ENCODE data around the gene SPP1.
"Not testable (repeated sequence)": the region's sequence is repeated elsewhere in the genome, so short reads cannot be mapped to it uniquely, and the experiment has no call there.

The SPP1 gene

GRCh38 chr4:88025868-88026661 lies 50.6 kb downstream of the SPP1 start:
- not testable (repeated sequence) for DNase-seq (ENCODE audit: low read depth)

- no peak for DNase-seq (ENCODE audit: low read depth)
Measured at GRCh38 chr4:88027611-88028608, 52.4 kb downstream of the SPP1 start.

- no peak for DNase-seq (ENCODE audit: low read depth)
Measured at GRCh38 chr4:88028946-88029345, 53.4 kb downstream of the SPP1 start.

- DNase-seq (ENCODE audit: low read depth): no peak
Measured at GRCh38 chr4:88029556-88029955, 54.0 kb downstream of the SPP1 start.

GRCh38 chr4:88030565-88031310 lies 55.2 kb downstream of the SPP1 start:
- DNase-seq (ENCODE audit: low read depth): no peak

Data from activated T-helper 9 cell treated with anti-CD3 and anti-CD28 coated beads, Interleukin-2, amount 50 U/mL, for 16 hours (primary cell).